GM12878 (cell line): Measurements from ENCODE around the gene LATS2. TPM values are rescaled to one million over a fixed set of nuclear protein-coding genes. Genes with fewer than 3 reads are reported as not detected.

Experiments used
- ATAC-seq: fragments of 200-7000 bp; cut with Tn5 transposase; 3 replicates; pipeline ENCODE4 v1.9.1; 2020; ENCODE audit warnings: mild to moderate bottlenecking, moderate library complexity
- BruUV-seq: library from RNA; stranded (reverse); fragments of 400-500 nt; replicated peaks from 2 replicates; lab custom pipeline; 2021; lab: Mats Ljungman, UMichigan
- CTCF ChIA-PET: fragments of 300-600 bp; sonication (Branson Sonifier 250); formaldehyde crosslinking; extraction: SDS; loops from one replicate; lab custom pipeline; 2021; ENCODE audit warnings: inconsistent platforms; lab: Yijun Ruan, JAX
- POLR2A ChIA-PET: fragments of 350-600 bp; formaldehyde crosslinking; extraction: SDS; loops from one replicate; lab custom pipeline; 2021; ENCODE audit warnings: inconsistent platforms; lab: Charles Lee
- RAD21 ChIA-PET: fragments of 300-600 bp; sonication (Branson Sonifier 250); formaldehyde crosslinking; loops from one replicate; lab custom pipeline; 2023; ENCODE audit warnings: antibody characterized with exemption; ENCODE audit not compliant: unreplicated experiment; lab: Charles Lee
- SMC1A ChIA-PET: fragments of 300-600 bp; sonication (Branson Sonifier 250); formaldehyde crosslinking; loops from one replicate; lab custom pipeline; 2023; ENCODE audit not compliant: unreplicated experiment, uncharacterized antibody; lab: Charles Lee
- DNase-seq: peaks from one replicate; pipeline ENCODE4 v3.0.0-alpha.2; 2011; ENCODE audit warnings: low read depth, low spot score
- FAIRE-seq: peaks from 3 replicates; lab custom pipeline; 2011; peaks lifted over from hg19 to GRCh38; lab: Jason Lieb, UNC
- H2AFZ ChIP-seq: 2 replicates; pipeline ENCODE4 v1.6.0; 2011; ENCODE audit warnings: low read depth, low read length, control low read depth; ENCODE audit not compliant: control insufficient read depth
- H3K27ac ChIP-seq: 2 replicates; pipeline ENCODE4 v1.5.1; 2011; ENCODE audit warnings: control low read depth; ENCODE audit not compliant: control insufficient read depth, insufficient read depth
- H3K27me3 ChIP-seq, 2 experiments: replicated peaks in 1 of 2; 2 replicates each; pipeline versions ENCODE4 v1.6.0 to v1.6.1; 2011; ENCODE audit warnings: low read length in 1 of 2; ENCODE audit not compliant: control insufficient read depth in 2 of 2, insufficient read depth in 2 of 2
- H3K36me3 ChIP-seq, 2 experiments: 2 replicates each; pipeline ENCODE4 v1.5.1; 2011; ENCODE audit warnings: low read length in 1 of 2; ENCODE audit not compliant: control insufficient read depth in 2 of 2, insufficient read depth in 2 of 2
- H3K4me1 ChIP-seq: 2 replicates; pipeline ENCODE4 v1.6.1; 2011; ENCODE audit warnings: mild to moderate bottlenecking, low read length, moderate library complexity, mixed read lengths; ENCODE audit not compliant: control insufficient read depth, insufficient read depth
- H3K4me2 ChIP-seq: 2 replicates; pipeline ENCODE4 v1.6.0; 2011; ENCODE audit warnings: control low read depth; ENCODE audit not compliant: control insufficient read depth, insufficient read depth
- H3K4me3 ChIP-seq: fragments of 200-600 bp; sonication (generic); 2 replicates; pipeline ENCODE4 v1.5.1; 2016
- H3K79me2 ChIP-seq: 2 replicates; pipeline ENCODE4 v1.6.0; 2011; ENCODE audit warnings: low read length; ENCODE audit not compliant: control insufficient read depth, insufficient read depth
- H3K9ac ChIP-seq: 2 replicates; pipeline ENCODE4 v1.8.0; 2011; ENCODE audit warnings: low read length, control low read depth, mixed read lengths; ENCODE audit not compliant: control insufficient read depth, insufficient read depth
- H3K9me3 ChIP-seq: replicated peaks from 3 replicates; pipeline ENCODE4 v1.5.1; 2011; ENCODE audit warnings: mild to moderate bottlenecking, low read length; ENCODE audit not compliant: control insufficient read depth, insufficient read depth
- H4K20me1 ChIP-seq: 2 replicates; pipeline ENCODE4 v1.6.0; 2011; ENCODE audit not compliant: control insufficient read depth, insufficient read depth
- BACH1 ChIP-seq: fragments of 450-650 bp; IDR thresholded peaks from 2 replicates; pipeline ENCODE4 v1.6.1; 2017; ENCODE audit warnings: mild to moderate bottlenecking, borderline replicate concordance
- HDGF ChIP-seq: fragments of 450-650 bp; IDR thresholded peaks from 2 replicates; pipeline ENCODE4 v1.6.1; 2016; ENCODE audit warnings: antibody characterized with exemption
- PAX5 ChIP-seq: IDR thresholded peaks from 2 replicates; pipeline ENCODE4 v1.6.1; 2011; ENCODE audit warnings: low read depth, low read length, borderline replicate concordance
- SIN3A ChIP-seq: IDR thresholded peaks from 2 replicates; pipeline ENCODE4 v1.6.1; 2012; ENCODE audit warnings: low read depth, low read length, improper control_type of control experiment
- SREBF1 ChIP-seq: IDR thresholded peaks from 2 replicates; pipeline ENCODE4 v1.6.1; 2012; ENCODE audit warnings: mild to moderate bottlenecking, low read length
- ZBTB11 ChIP-seq: fragments of 450-650 bp; formaldehyde crosslinking; IDR thresholded peaks from 2 replicates; pipeline ENCODE4 v1.5.0; 2022; ENCODE audit warnings: mild to moderate bottlenecking, missing genetic modification characterization
- ZNF217 ChIP-seq: fragments of 450-650 bp; IDR thresholded peaks from 2 replicates; pipeline ENCODE4 v1.6.1; 2017; ENCODE audit warnings: antibody characterized with exemption, mild to moderate bottlenecking
- WGBS: methylation state at CpG from one replicate; pipeline ENCODE4 v1.1.6; 2016; ENCODE audit warnings: low lambda C conversion rate; ENCODE audit not compliant: insufficient replicate concordance, insufficient coverage; ENCODE audit errors: missing lambda C conversion rate; 5-methylcytosine and 5-hydroxymethylcytosine counted together
- in situ Hi-C: fragments of 300-500 bp; cut with MboI; formaldehyde crosslinking; loops from 9 replicates; pipeline ENCODE4 v1.14.3; 2018; ENCODE audit warnings: mixed read lengths
- intact Hi-C: fragments of 100-400 bp; cut with micrococcal nuclease; formaldehyde crosslinking; loops from one replicate; pipeline ENCODE4 v1.14.2; 2022; ENCODE audit not compliant: unreplicated experiment
- polyA plus RNA-seq, 11 experiments: library from polyadenylated mRNA; depleted of rRNA in 4 of 11; unstranded in 6 of 11; stranded (reverse) in 5 of 11; fragments of >200 nt; fragmentation: Nextera tagmentation in 4 of 11; fragmentation: Illumina TruSeq in 1 of 11; extraction: Ambion mirVana in 4 of 11; extraction: Trizol in 1 of 11; gene quantifications; 1 replicate in 1 of 11; 2 replicates in 10 of 11; pipeline versions ENCODE4 v1.2.1 to v1.2.3, GENCODE V29; 2011 to 2016; ENCODE audit warnings: inconsistent platforms in 2 of 11, missing spikeins in 2 of 11, low read depth in 1 of 11
- total RNA-seq, 4 experiments: library from RNA; depleted of rRNA in 3 of 4; stranded (reverse); fragments of >200 nt in 3 of 4; fragmentation: Illumina TruSeq in 1 of 4; extraction: Trizol in 1 of 4; gene quantifications; 2 replicates each; pipeline versions ENCODE4 v1.2.1 to v1.2.3, GENCODE V29; 2013 to 2021

The LATS2 gene
- total and polyA plus RNA-seq, 10 of the 15 experiments (the other 5 are each of a cell fraction or from before 2014, with no cell fraction given) = 0.90 to 7.8 (median 2.0) TPM

GRCh38 chr13:21088534-21088933, 27.1 kb upstream of the LATS2 start:
- ATAC-seq = no peak
- Histone ChIP-seq H3K79me2 (no peaks in the 10 kb centered on the region), H3K36me3 (no peaks in the 10 kb centered on the region), H4K20me1 (no peaks in the 10 kb centered on the region), H3K4me3 (no peak overlapping the region), H3K4me1 (no peaks in the 10 kb centered on the region)
- ChIA-PET SMC1A (interaction anchor here (0.6 kb wide), 1 partner anchor 155 kb away, joined by 3 read pairs; no protein-coding TSS in a partner anchor), POLR2A (no interaction called here)
- in situ Hi-C loops = no loop called here
- TF ChIP-seq SREBF1 (no peak), PAX5 (no peak), HDGF (no peak), SIN3A (no peak), ZNF217 (no peak), BACH1 (no peak), ZBTB11 (no peak)
- TF ChIP-seq, all 136 proteins: peak for 0
- Histone ChIP-seq H3K4me2 (no peak overlapping the region), H3K9ac (no peak overlapping the region), H3K9me3 (no peaks in the 10 kb centered on the region; the same call in 2 of the 3 replicates), H3K27me3 (no peaks in the 10 kb centered on the region), H3K27ac (no peak overlapping the region), H2AFZ (no peak overlapping the region)
- FAIRE-seq (no peak), DNase-seq (no peak)
- intact Hi-C loops = no loop called here
- ChIA-PET RAD21 (no interaction called here), CTCF (interaction anchor here (0.7 kb wide), 1 partner anchor 60 kb away, joined by 3 read pairs; no protein-coding TSS in a partner anchor)
- WGBS = 79% methylated on average over 1 of the region's 1 CpG
- no TSS peak for BruUV-seq
